ENCODE measurements around the gene CD276. TPM values are rescaled to one million over a fixed set of nuclear protein-coding genes. Genes with fewer than 3 reads are reported as not detected.

Gene CD276
- total RNA-seq, 1 experiment from 2014 or later, result 133 TPM

DNA sequence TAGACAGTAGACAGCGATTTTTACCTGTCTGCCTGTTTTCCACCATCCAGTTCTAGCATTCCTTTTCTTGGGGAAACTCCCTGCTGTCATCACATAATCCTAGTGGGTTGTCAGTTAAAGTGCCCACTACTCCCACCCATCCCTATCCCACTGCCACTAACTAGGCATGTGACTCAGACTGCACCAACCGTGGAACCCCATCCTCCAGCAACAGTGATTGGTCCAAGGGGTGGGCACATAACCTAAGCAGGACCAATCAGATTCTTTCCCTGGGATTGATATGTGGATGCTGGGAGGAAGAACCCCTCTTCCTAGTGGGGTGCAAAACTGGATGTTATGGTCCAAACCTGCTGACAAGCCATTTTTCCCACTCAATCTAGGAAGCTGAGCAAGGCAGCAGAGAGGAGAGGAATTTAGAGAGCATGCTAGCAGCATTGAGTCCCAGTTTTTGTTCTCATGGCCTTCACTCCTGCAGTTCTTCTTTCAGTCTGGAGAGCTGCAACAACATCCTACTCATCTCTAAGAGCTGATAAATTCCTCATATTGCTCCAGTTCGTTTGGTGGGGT is 72.8 kb downstream of the CD276 start:
- H3K27ac ChIP-seq (ENCODE audit: insufficient read length, low read depth, low read length), result no peak overlapping the region

More for the DNA sequence above, 72.8 kb downstream of the CD276 start:
- no peak overlapping the region for H2AK5ac ChIP-seq (ENCODE audit: insufficient read length, low read length)
- no peak for DNase-seq
- no peak overlapping the region for H3T11ph ChIP-seq (ENCODE audit: low read length)
- TF ChIP-seq, protein P1, sequence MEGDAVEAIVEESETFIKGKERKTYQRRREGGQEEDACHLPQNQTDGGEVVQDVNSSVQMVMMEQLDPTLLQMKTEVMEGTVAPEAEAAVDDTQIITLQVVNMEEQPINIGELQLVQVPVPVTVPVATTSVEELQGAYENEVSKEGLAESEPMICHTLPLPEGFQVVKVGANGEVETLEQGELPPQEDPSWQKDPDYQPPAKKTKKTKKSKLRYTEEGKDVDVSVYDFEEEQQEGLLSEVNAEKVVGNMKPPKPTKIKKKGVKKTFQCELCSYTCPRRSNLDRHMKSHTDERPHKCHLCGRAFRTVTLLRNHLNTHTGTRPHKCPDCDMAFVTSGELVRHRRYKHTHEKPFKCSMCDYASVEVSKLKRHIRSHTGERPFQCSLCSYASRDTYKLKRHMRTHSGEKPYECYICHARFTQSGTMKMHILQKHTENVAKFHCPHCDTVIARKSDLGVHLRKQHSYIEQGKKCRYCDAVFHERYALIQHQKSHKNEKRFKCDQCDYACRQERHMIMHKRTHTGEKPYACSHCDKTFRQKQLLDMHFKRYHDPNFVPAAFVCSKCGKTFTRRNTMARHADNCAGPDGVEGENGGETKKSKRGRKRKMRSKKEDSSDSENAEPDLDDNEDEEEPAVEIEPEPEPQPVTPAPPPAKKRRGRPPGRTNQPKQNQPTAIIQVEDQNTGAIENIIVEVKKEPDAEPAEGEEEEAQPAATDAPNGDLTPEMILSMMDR (conservative IDR thresholded peaks at IDR 0.05), result no peak
- peaks cover 15% of the 10 kb centered on the region for H3K23me2 ChIP-seq (ENCODE audit: insufficient read length, low read depth, low read length, poor library complexity, severe bottlenecking)
- H4K91ac ChIP-seq (ENCODE audit: insufficient read length, low read depth, low read length), result no peak overlapping the region
- H3K4me1 Mint-ChIP-seq, result peaks cover 18 to 20% of the 10 kb centered on the region in 2 experiments
- no peak overlapping the region for H2BK5ac ChIP-seq (ENCODE audit: insufficient read length, low read length)
- H4K20me1 ChIP-seq (ENCODE audit: control insufficient read depth, insufficient read depth, insufficient read length), result no peaks in the 10 kb centered on the region
- no peak overlapping the region for H3K4me2 ChIP-seq (ENCODE audit: insufficient read depth, insufficient read length, low read length)
- H2BK15ac ChIP-seq (ENCODE audit: low read depth, low read length), result no peak overlapping the region
- H4K5ac ChIP-seq (ENCODE audit: insufficient read length, low read depth, low read length), result no peak overlapping the region
- no peak overlapping the region for H3K27ac Mint-ChIP-seq
- no CpG with 5 or more reads among the region's 3 CpGs for WGBS (ENCODE audit: extremely low coverage, insufficient read length, low lambda C conversion rate)
- H3K9me3 ChIP-seq (ENCODE audit: control insufficient read depth, low read depth, low read length), result no peaks in the 10 kb centered on the region
- no peak overlapping the region for H3K4ac ChIP-seq (ENCODE audit: low read depth, low read length)
- peaks cover 2% of the 10 kb centered on the region; the same call in 1 of the 2 replicates for H3K27me3 ChIP-seq (ENCODE audit: insufficient read depth, low read length)
- no peak overlapping the region for H3K9ac ChIP-seq (ENCODE audit: extremely low read depth, insufficient read length, low read length)
- no peak overlapping the region for H3K4me3 Mint-ChIP-seq
- no peak overlapping the region for H4K8ac ChIP-seq (replicated peaks; ENCODE audit: insufficient read length, low read depth, low read length)
- peaks cover 33% of the 10 kb centered on the region for H3K27me3 Mint-ChIP-seq (ENCODE audit: low read depth)
- H3K4me1 ChIP-seq (ENCODE audit: insufficient read depth, low read length), result peaks cover 11% of the 10 kb centered on the region
- no peaks in the 10 kb centered on the region for H3K36me3 Mint-ChIP-seq (ENCODE audit: insufficient read depth in 1 of 3, low read depth in 3 of 3)
- H3K79me1 ChIP-seq (ENCODE audit: insufficient read depth, low read depth, low read length, poor library complexity, severe bottlenecking), result no peaks in the 10 kb centered on the region
- no peaks in the 10 kb centered on the region for H3K79me2 ChIP-seq (ENCODE audit: insufficient read depth, low read length)
- H2BK120ac ChIP-seq (ENCODE audit: low read depth, low read length, poor library complexity, severe bottlenecking), result no peak overlapping the region
- no peak overlapping the region for H2AFZ ChIP-seq (ENCODE audit: low read length)
- H3K14ac ChIP-seq (ENCODE audit: insufficient read depth, low read length), result no peak overlapping the region
- no peaks in the 10 kb centered on the region for H3K9me3 Mint-ChIP-seq
- no peak overlapping the region for H3K56ac ChIP-seq (ENCODE audit: insufficient read length, low read depth, low read length)
- H3K18ac ChIP-seq (ENCODE audit: insufficient read length, low read depth, low read length), result no peak overlapping the region
- H2BK20ac ChIP-seq (ENCODE audit: low read depth, low read length, poor library complexity, severe bottlenecking), result no peak overlapping the region
- no peak overlapping the region for H2BK12ac ChIP-seq (ENCODE audit: insufficient read length, low read depth, low read length)
- no peak overlapping the region for H3K23ac ChIP-seq (ENCODE audit: insufficient read length, low read depth, low read length)
